Endometrium (tissue), 2 donors: ENCODE results near the gene CCDC197.

ENCODE experiments used
- FAIRE-seq: peaks from 2 replicates; lab custom pipeline; 2012; peaks lifted over from hg19 to GRCh38; lab: Jason Lieb, UNC
- donor health status: control.
- donor health status: control.

CCDC197 gene

GRCh38 chr14:93961620-93962019, 35.5 kb upstream of the CCDC197 start:
- no peak for FAIRE-seq

- FAIRE-seq = no peak
These were observed 34.1 kb upstream of the CCDC197 start for GRCh38 chr14:93962701-93963601.

GRCh38 chr14:93963692-93964091, 33.4 kb upstream of the CCDC197 start:
- no peak for FAIRE-seq

GRCh38 chr14:93964281-93964680, 32.8 kb upstream of the CCDC197 start:
- no peak for FAIRE-seq

DNA sequence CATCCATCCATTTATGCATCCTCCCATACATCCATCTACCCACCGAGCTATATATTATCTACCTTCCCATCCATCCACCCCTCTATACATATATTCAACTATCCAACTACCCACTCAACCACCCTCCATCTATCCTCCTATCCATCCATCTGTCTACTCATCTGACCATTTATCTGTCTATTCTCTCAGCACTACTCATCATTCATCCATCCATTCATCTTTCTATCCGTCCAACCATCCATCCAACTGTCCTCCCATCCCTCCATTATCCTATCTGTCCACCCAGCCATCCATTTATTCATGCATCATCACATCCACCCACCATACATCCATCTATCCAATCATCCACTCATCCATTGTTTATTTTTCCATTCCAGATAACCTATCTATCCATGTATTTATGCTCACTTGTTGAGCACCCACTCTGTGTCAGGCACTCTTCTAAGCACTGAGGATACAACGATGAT, 32.2 kb upstream of the CCDC197 start:
- no peak for FAIRE-seq

- no peak for FAIRE-seq
These were observed 31.7 kb upstream of the CCDC197 start for GRCh38 chr14:93965287-93965821.

DNA sequence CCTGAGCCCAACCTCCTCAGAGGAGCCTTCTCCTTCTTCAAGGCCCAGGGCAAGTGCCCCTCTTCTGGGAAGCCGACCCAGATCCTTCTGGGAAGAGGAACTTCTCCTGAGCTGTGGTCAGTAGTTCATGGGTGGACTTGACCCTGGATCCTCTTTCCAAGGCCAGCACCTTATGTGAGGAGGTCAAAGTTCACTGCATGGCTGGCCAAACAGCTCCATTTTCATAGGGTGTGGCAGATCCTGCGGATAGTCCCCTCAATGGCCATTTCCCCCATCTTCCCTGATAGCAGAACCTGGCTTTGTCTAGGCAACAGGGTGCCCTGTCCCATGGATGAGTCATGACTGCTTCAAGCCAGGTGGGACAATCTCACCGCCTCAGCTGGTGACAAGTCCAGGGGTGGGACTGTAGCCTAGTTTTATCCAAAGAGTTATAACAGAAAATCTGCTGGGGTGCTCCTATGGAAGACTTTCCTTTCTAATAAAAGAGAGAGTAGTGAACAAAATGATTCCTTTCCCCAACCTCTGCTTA, 31.1 kb upstream of the CCDC197 start:
- FAIRE-seq = no peak

DNA sequence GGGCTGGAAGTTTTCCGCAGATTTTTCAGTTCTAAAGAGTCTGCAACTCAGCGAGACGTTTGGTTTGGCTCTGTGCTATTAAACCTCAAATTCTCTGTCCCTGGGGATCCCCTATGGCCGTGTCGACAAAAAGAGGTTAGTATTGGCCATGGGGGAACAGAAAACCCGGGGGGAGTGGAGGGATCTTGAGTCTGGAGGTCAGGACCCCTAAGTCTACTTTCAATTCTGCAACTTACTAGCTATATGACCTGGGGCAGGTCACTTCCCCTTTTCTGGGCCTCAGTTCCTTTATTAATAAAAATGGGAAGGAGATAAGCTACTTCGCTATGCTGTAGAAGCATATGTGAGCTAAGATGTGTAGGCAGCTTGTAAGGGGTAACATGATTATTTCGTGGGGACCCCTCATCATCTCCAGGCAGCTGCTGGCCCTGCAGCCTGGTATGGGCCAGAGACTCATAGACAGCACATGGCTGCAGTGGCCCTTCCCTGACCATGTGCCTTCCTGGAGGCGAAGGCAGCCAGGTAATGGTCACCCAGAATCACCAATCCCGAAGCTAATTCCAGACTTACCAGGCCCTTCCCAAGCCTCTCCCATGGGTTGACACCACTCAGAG, 29.4 kb upstream of the CCDC197 start:
- FAIRE-seq = no peak

DNA sequence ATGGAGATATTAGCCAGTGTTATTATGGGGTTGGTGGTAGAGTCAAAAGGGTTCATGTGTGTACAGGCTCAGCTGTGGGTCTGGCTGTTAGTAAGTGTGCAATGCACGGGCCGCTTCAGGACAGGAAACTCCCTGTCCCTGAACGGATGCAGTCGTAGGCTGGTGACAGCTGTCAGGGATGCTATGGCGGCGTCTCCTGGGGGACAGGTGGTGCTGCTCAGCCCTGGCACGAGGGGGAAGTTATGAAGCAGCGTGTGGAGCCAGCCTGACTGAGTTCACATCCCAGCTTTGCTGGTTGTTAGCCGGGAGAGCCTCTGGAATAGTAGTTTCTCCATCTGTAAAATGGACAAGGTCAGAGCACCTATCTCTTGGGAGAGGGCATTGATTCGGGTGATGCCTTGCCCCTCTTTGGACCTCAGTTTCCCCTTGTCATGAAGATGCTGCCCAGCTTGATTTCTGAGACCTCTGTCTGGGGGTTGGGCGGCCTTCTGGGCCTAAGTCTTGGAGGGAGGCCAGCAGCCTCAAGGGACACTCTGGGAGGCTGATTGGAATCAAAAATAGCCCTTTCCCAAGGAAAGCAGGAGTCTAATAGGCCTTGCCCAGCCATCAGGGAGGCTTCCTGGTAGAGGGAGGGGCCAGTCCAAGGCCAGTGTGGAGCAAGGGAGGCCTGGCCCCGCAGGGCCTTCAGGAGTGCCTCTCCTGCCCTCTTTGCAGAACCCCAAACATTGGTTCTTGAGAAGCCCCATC, 27.8 kb upstream of the CCDC197 start:
- no peak for FAIRE-seq

GRCh38 chr14:93970585-93970964, 26.5 kb upstream of the CCDC197 start:
- no peak for FAIRE-seq

GRCh38 chr14:93970965-93971634, 26.0 kb upstream of the CCDC197 start:
- FAIRE-seq = no peak

GRCh38 chr14:93971635-93972027, 25.5 kb upstream of the CCDC197 start:
- no peak for FAIRE-seq

- FAIRE-seq = no peak
These were observed 24.4 kb upstream of the CCDC197 start for GRCh38 chr14:93972618-93973205.

DNA sequence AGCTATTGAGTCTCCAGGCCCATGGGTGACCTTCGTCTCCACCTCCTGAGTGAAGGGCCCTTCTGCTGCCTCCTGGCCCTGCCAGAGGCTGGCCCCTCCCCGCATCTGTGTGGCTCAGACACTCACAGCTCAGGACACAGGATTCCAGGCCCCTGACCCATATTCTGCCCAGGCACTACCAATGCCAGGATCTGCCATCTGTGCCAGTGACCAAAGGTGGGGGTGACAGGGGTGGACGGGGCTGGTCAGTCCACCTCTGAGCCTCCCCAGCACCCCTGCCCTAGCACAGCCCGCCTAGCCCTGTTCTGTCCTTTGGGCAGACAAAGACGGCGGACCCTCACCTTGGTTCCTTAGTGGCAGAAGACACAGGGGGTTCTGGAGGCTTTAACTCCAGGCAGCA, 23.5 kb upstream of the CCDC197 start:
- no peak for FAIRE-seq

DNA sequence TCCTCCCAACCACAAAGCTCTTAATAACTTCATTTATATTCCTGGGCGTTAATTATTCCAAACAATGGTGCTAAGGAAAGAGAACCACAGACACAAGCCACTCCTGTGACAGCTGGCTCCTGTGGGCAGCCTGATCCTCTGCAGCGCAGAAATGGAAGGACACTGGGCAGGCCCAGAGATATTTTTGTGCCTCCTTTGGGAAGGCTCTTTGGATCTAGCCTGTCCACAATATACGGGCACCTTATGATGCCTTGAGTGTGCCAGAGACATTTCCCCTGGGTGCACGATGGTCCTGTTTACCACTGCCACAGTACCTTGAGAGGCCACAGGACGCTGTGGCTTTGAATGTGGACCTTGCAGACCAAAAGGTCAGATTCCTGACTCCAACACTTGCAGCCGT, 22.8 kb upstream of the CCDC197 start:
- FAIRE-seq = no peak

- FAIRE-seq = no peak
These were observed 22.3 kb upstream of the CCDC197 start for GRCh38 chr14:93974833-93975232.

- FAIRE-seq = no peak
These were observed 21.2 kb upstream of the CCDC197 start for GRCh38 chr14:93975791-93976476.

DNA sequence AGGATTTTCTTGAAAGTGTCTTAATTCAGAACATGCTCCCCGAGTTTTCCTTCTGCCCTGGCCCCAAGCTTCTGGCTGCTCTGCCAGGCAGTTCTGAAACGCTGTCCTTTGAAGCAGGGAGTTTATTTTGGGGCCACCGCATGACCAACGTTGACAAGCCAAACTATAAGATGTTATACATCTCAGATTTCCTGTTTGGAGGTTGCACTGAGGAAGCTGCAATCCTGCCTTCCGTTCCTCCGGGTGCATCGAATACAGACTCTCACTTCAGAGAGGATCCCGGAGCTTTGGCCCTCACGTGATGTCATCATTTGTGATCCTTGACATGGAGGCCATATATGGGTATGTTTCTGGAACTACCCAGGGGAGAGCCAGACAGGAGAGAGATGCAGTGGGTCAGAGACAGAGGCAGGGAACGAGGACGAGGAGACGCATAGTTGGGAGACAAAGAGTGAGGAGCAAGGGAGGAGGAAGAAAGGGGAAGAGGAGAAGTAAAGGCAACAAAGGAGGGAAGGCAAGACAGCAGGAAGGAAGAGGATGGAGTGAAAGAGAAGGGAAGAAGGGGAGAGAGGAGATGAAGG, 20.5 kb upstream of the CCDC197 start, which contains the start of gene ASB2:
Gene ASB2 (minus strand): TSS at position 94 of the 581 bp plus-strand sequence. CDS start 12,031 bp downstream, outside the sequence.
- no peak for FAIRE-seq

- FAIRE-seq = no peak
These were observed 19.9 kb upstream of the CCDC197 start for GRCh38 chr14:93977171-93977570.
